PC-3 (cell line): Measurements from ENCODE around the gene ZC3H6. TPM values are rescaled to one million over a fixed set of nuclear protein-coding genes. Genes with fewer than 3 reads are reported as not detected.

Experiments used
- ATAC-seq: fragments of 200-7000 bp; cut with Tn5 transposase; 2 replicates; pipeline ENCODE4 v1.9.1; 2020; ENCODE audit warnings: mild to moderate bottlenecking, moderate library complexity
- BruUV-seq: library from RNA; stranded (reverse); fragments of 400-500 nt; replicated peaks from 2 replicates; lab custom pipeline; 2021; lab: Mats Ljungman, UMichigan
- CTCF ChIA-PET: fragments of 300-600 bp; sonication (Branson Sonifier 250); formaldehyde crosslinking; loops from one replicate; lab custom pipeline; 2022; ENCODE audit warnings: antibody characterized with exemption; lab: Charles Lee
- POLR2A ChIA-PET: fragments of 300-600 bp; sonication (Branson Sonifier 250); formaldehyde crosslinking; loops from one replicate; lab custom pipeline; 2022; ENCODE audit warnings: antibody characterized with exemption; ENCODE audit not compliant: unreplicated experiment; lab: Charles Lee
- DNase-seq: peaks from one replicate; pipeline ENCODE4 v3.0.0-alpha.2; 2015
- H2AFZ ChIP-seq: fragments of 300-600 bp; sonication (generic); 2 replicates; pipeline ENCODE4 v1.6.0; 2016; ENCODE audit warnings: antibody characterized with exemption, low read length
- H3F3A ChIP-seq: fragments of 300-600 bp; sonication (generic); one replicate; pipeline ENCODE4 v1.6.0; 2017; ENCODE audit warnings: antibody characterized with exemption, low read length, control low read depth, mild to moderate bottlenecking; ENCODE audit not compliant: unreplicated experiment
- H3K27ac ChIP-seq: fragments of 300-600 bp; sonication (generic); 2 replicates; pipeline ENCODE4 v1.5.1; 2016; ENCODE audit warnings: mild to moderate bottlenecking, low read length
- H3K27me3 ChIP-seq: fragments of 300-600 bp; sonication (generic); 2 replicates; pipeline ENCODE4 v1.6.1; 2016; ENCODE audit warnings: low read length, mixed read lengths
- H3K36me3 ChIP-seq: fragments of 300-600 bp; sonication (generic); 2 replicates; pipeline ENCODE4 v1.6.1; 2016; ENCODE audit warnings: low read depth, mixed run types, low read length, mixed read lengths
- H3K4me1 ChIP-seq: fragments of 300-600 bp; sonication (generic); 2 replicates; pipeline ENCODE4 v1.5.1; 2016; ENCODE audit warnings: low read length; ENCODE audit not compliant: insufficient read depth
- H3K4me2 ChIP-seq: fragments of 300-600 bp; sonication (generic); 2 replicates; pipeline ENCODE4 v1.6.0; 2016; ENCODE audit warnings: low read length
- H3K4me3 ChIP-seq: fragments of 300-600 bp; sonication (generic); 2 replicates; pipeline ENCODE4 v1.5.1; 2016; ENCODE audit warnings: mild to moderate bottlenecking, low read length, mixed read lengths
- H3K79me2 ChIP-seq: fragments of 300-600 bp; sonication (generic); 2 replicates; pipeline ENCODE4 v1.6.1; 2017; ENCODE audit warnings: low read length, mixed read lengths
- H3K9ac ChIP-seq: fragments of 300-600 bp; sonication (generic); 2 replicates; pipeline ENCODE4 v1.6.0; 2016; ENCODE audit warnings: mild to moderate bottlenecking, low read length
- H3K9me2 ChIP-seq: fragments of 300-600 bp; sonication (generic); replicated peaks from 2 replicates; pipeline ENCODE4 v1.6.1; 2016; ENCODE audit warnings: mixed run types, low read length, mixed read lengths
- H3K9me3 ChIP-seq: fragments of 300-600 bp; sonication (generic); 2 replicates; pipeline ENCODE4 v1.6.1; 2016; ENCODE audit warnings: low read length, mixed read lengths
- H4K20me1 ChIP-seq: fragments of 300-600 bp; sonication (generic); 2 replicates; pipeline ENCODE4 v1.6.1; 2016; ENCODE audit warnings: low read length, mixed read lengths
- EZH2 ChIP-seq: fragments of 300-600 bp; sonication (generic); IDR thresholded peaks from one replicate; pipeline ENCODE4 v1.6.1; 2017; ENCODE audit warnings: antibody characterized with exemption, mild to moderate bottlenecking, low read length; ENCODE audit not compliant: unreplicated experiment
- EZH2phosphoT487 ChIP-seq: fragments of 300-600 bp; sonication (generic); IDR thresholded peaks from 2 replicates; pipeline ENCODE4 v1.6.1; 2018; ENCODE audit warnings: mild to moderate bottlenecking, antibody characterized with exemption, low read length, borderline replicate concordance
- intact Hi-C: fragments of 100-400 bp; cut with micrococcal nuclease; formaldehyde crosslinking; loops from 2 replicates; pipeline ENCODE4 v1.9.0; 2023
- total RNA-seq: library from RNA; depleted of rRNA; stranded (reverse); fragments of >200 nt; gene quantifications from 2 replicates; pipeline ENCODE4 v1.2.3, GENCODE V29; 2014
- TF ChIP-seq, protein P1 (sequence below): fragments of 300-600 bp; sonication (generic); conservative IDR thresholded peaks from 2 replicates; pipeline ENCODE4 v1.5.1; 2017; ENCODE audit warnings: antibody characterized with exemption, low read depth, mild to moderate bottlenecking, low read length

Gene ZC3H6
- total RNA-seq, 1 experiment from 2014 or later = 1.3 TPM

DNA sequence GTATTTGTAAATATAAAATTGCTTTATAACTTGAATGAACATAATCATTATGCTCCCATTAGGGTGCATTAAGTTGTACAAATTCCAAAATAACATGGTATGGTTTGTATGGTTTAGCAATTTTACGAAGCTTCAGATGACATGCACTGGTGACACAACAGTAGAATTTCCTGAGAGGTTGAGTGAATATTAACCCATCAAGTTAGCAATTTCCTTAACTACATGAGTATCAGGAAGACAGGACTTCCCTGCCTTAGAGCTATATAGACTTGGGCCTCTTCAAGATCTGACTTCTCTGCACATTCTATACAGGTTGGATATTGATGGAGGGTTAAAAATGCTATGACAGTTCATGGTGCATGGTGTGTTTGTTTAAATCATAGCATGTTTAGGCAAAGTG lies 60.2 kb downstream of the ZC3H6 start:
- POLR2A ChIA-PET = no interaction called here

DNA sequence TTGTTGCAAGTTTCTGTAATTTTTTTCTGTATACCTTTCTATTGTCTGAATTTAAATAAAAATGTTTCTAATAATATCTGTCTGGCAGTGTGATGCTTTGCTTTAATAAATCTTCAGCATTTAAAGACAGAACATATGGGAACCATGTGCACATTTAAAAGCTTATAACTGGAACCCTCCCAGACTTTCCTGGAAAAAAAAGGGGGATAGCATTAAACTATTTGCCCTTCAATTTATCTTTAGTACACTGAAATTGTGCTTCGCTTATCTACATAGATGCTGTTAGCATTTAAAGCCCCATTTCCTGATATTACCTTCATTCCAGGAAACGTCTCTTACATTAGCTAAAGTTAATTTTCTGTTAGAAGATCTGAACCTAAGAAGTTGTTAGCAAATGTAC lies 64.6 kb downstream of the ZC3H6 start:
- Histone ChIP-seq H3K79me2 (no peaks in the 10 kb centered on the region), H3F3A (no peaks in the 10 kb centered on the region), H3K9me3 (no peaks in the 10 kb centered on the region), H3K4me1 (no peaks in the 10 kb centered on the region), H3K9me2 (no peaks in the 10 kb centered on the region), H3K27ac (no peak overlapping the region), H3K27me3 (no peaks in the 10 kb centered on the region), H2AFZ (no peak overlapping the region), H3K9ac (no peak overlapping the region), H3K36me3 (no peaks in the 10 kb centered on the region), H3K4me3 (no peak overlapping the region), H4K20me1 (no peaks in the 10 kb centered on the region), H3K4me2 (no peak overlapping the region)
- ChIA-PET POLR2A (no interaction called here), CTCF (no interaction called here)
- ATAC-seq (no peak), DNase-seq (no peak)
- TF ChIP-seq, protein P1, sequence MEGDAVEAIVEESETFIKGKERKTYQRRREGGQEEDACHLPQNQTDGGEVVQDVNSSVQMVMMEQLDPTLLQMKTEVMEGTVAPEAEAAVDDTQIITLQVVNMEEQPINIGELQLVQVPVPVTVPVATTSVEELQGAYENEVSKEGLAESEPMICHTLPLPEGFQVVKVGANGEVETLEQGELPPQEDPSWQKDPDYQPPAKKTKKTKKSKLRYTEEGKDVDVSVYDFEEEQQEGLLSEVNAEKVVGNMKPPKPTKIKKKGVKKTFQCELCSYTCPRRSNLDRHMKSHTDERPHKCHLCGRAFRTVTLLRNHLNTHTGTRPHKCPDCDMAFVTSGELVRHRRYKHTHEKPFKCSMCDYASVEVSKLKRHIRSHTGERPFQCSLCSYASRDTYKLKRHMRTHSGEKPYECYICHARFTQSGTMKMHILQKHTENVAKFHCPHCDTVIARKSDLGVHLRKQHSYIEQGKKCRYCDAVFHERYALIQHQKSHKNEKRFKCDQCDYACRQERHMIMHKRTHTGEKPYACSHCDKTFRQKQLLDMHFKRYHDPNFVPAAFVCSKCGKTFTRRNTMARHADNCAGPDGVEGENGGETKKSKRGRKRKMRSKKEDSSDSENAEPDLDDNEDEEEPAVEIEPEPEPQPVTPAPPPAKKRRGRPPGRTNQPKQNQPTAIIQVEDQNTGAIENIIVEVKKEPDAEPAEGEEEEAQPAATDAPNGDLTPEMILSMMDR = no peak
- TF ChIP-seq EZH2 (no peak), EZH2phosphoT487 (no peak)
- intact Hi-C loops = no loop called here
- BruUV-seq = no TSS peak

More for the DNA sequence above, 60.2 kb downstream of the ZC3H6 start:
- no peak overlapping the region for H3K9ac ChIP-seq
- H3K27me3 ChIP-seq = no peaks in the 10 kb centered on the region
- no peaks in the 10 kb centered on the region for H3K36me3 ChIP-seq
- H3K4me3 ChIP-seq = no peak overlapping the region
- no peak overlapping the region for H3K27ac ChIP-seq
- H2AFZ ChIP-seq = no peak overlapping the region
- intact Hi-C loops = no loop called here
- no peaks in the 10 kb centered on the region for H3F3A ChIP-seq
- H3K4me2 ChIP-seq = no peak overlapping the region
- DNase-seq = no peak
- no peaks in the 10 kb centered on the region for H4K20me1 ChIP-seq
- no peaks in the 10 kb centered on the region for H3K4me1 ChIP-seq
- CTCF ChIA-PET = no interaction called here
- H3K9me3 ChIP-seq = no peaks in the 10 kb centered on the region
- no peaks in the 10 kb centered on the region for H3K79me2 ChIP-seq
- BruUV-seq = no TSS peak
- no peaks in the 10 kb centered on the region for H3K9me2 ChIP-seq
- TF ChIP-seq, protein P1 = no peak
- no peak for TF ChIP-seq EZH2
- no peak for TF ChIP-seq EZH2phosphoT487
- no peak for ATAC-seq

DNA sequence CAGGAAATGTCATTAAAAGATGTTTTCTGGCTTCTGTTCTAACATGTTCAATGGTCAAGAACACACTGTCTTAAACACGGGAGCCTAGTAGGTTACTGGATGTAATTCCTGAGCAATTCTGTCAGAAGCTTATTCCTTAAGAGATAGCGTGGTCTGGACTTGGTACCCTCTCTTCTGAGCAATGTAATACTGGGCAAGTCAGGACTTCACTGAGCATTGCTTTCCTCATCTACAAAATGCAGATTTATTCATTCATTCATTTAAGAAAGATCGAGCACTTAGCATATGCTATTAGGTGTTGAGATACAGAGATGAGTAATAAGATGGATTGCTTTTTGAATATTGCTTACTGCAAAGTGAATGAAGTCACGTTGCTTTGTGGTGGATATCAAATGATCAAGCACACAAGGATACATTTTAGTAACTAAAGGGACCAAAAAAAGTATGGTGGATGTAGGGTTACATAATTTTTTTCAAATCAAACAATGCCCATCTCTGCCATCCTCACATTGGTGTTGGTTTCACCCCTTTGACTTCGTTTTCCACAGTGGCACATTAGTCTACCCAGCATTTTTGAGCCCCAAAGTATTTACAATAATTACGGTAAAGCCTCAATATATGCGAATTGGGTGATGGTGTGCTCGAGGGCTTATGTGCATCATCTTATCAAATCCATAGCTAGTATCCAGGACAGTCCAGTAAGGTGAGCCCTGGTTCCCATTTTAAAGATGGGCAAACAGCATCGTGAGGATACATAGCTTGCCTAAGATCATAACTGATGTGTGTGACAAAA lies 65.3 kb downstream of the ZC3H6 start:
- ChIA-PET CTCF (no interaction called here), POLR2A (no interaction called here)
- Histone ChIP-seq H3F3A (no peaks in the 10 kb centered on the region), H3K9me2 (no peaks in the 10 kb centered on the region), H2AFZ (no peak overlapping the region), H3K4me3 (no peak overlapping the region), H3K27ac (no peak overlapping the region), H3K79me2 (no peaks in the 10 kb centered on the region), H3K9ac (no peak overlapping the region), H4K20me1 (no peaks in the 10 kb centered on the region), H3K36me3 (no peaks in the 10 kb centered on the region), H3K27me3 (no peaks in the 10 kb centered on the region), H3K4me2 (no peak overlapping the region), H3K9me3 (no peaks in the 10 kb centered on the region), H3K4me1 (no peaks in the 10 kb centered on the region)
- intact Hi-C loops = no loop called here
- DNase-seq (no peak), ATAC-seq (no peak)
- TF ChIP-seq EZH2 (no peak), EZH2phosphoT487 (no peak)
- TF ChIP-seq, protein P1 = no peak
- no TSS peak for BruUV-seq
